Endometrium (tissue), 2 donors: ENCODE measurements around the gene SUCO.
"Not testable (repeated sequence)": the region's sequence is repeated elsewhere in the genome, so short reads cannot be mapped to it uniquely, and the experiment has no call there.

Experiments
- FAIRE-seq: peaks from 2 replicates; lab custom pipeline; 2012; peaks lifted over from hg19 to GRCh38; lab: Jason Lieb, UNC
- donor health status: control.
- donor health status: control.

Gene SUCO

DNA sequence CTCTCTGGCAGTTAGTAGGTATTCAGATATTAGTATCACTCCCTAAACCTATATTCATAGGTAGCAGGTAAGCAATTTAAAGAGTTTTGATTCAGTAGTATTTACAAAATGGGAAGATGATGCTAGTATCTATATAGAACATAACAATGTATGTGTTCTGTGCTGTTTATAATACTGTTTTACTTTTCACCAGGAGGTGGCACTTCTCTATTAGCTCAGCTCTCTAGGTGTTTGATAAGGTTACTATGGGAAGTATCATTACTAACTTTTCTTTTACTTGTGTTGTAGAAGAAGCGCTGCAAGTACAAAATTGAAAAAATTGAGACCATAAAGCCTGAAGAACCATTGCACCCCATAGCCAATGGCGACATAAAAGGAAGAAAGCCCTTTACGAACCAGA, 76.6 kb downstream of the SUCO start:
- FAIRE-seq: no peak

DNA sequence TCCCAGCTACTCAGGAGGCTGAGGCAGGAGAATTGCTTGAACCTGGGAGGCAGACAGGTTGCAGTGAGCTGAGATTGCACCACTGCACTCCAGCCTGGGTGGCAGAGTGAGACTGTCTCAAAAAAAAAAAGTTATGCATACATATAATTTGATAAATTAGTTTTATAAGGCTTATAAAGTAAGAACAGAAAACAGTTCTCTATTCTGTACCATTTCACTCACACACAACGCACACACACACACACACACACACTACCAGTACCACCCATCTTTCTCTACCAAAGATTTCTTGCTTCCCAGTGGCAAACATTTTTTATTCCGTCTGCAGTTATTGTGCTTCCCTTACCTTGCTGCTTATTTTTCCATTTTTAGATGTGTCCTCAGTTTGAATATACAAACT, 79.5 kb downstream of the SUCO start:
- no peak for FAIRE-seq

DNA sequence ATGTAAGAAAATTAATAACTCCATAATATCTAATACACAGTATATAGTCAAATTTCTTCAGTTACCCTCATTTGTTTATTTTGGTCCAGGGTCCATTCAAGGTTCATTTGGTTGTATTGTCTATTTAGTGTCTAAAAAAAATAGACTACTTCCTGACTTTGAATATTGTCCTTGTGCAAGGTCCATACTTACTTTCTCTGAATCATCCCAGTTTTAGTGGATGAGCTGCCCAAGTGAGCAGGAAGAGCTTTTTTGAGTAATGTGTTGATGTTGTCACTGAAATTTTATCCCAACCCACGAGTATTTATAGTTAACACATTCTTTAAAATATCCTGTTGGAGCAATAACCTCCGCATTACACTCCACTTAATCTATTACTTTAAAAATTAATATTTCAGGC, 80.3 kb downstream of the SUCO start:
- FAIRE-seq: no peak

DNA sequence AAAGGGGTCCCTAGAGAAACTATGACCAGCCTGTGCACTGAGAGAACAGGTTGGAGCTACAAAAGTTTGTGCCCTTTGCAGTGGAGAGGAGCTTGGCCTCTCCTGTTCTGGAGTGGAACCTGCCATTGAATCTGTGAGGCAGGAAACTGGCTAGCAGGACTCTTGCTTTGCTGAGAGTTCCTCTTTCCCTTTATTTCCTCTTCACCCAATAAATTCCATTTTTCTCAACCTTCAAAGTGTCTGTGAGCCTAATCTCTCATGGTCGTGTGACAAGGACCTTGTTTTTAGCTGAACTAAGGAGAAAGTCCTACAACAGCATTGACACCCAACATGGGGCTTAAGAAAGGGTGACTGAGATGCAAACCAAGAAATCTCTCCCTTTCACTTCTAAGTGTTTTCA, 83.2 kb downstream of the SUCO start:
- FAIRE-seq: no peak

DNA sequence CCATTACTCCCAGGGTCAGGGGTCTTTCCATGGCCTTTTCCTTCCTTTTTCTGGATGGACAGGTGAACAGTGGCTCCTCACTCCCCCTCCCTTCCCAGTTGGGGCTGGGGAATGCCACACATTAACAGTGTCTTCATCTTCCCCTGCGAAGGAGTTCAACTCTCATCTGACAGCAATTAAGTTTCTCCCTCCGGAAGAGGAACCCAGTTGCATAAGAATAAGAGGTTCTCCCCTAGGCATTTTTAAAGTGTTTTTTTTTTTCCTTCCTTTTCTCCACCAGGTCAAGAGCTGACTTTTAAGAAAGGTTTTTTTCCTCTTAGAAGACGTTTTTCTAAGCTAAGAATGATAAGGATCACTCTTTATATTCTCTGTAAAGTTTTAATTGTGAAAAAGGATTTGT, 83.7 kb downstream of the SUCO start:
- no peak for FAIRE-seq

DNA sequence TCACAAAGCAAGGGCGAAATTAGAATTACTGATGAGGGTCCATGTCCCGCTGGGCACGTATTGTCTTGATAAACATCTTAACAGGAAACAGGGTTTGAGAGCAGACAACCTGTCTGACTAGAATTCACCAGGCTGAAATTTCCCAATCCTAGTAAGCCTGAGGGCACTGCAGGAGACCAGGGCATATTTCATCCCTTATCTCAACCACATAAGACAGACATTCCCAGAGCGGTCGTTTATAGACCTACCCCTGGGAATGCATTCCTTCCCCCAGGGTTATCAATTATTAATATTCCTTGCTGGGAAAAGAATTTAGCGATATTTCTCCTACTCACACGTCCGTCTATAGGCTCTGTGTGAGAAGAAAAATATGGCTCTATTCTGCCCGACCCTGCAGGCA, 87.7 kb downstream of the SUCO start:
- not testable (repeated sequence) for FAIRE-seq

DNA sequence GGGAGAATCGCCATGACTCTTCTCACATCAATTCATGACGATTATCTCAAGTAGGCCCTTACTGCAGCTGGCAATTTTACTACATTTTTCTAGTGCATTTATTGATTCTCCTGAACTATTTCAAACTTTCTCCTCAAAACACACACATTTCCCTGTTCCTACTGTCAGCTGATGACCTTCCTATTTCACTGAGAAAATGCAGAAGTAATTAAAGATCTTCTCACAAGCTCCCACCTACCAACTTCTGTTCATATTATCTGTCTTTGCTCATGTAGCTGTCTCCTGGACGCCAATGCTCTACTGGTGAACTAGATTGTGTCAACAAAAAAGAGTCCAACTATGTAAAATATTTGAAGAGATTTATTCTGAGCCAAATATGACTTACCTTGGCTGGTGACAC, 89.6 kb downstream of the SUCO start:
- no peak for FAIRE-seq

DNA sequence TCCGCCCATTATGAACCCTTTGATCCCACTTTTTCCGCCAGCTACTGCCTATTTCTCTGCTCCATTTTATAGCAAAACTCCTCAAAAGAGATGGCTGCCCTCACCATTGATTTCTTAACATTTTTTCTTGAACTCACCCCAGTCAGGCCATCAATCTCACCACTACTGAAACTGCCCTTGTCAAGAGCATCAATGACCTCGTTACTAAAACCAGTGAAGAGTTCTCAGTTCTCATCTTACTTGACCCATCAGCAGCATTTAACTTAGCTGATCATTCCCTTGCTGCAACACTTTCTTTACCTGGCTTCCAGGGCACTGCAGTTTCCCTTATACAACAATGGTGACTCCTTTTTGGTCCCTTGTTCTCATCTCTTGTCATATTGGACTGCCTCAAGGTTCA, 90.8 kb downstream of the SUCO start:
- no peak for FAIRE-seq

DNA sequence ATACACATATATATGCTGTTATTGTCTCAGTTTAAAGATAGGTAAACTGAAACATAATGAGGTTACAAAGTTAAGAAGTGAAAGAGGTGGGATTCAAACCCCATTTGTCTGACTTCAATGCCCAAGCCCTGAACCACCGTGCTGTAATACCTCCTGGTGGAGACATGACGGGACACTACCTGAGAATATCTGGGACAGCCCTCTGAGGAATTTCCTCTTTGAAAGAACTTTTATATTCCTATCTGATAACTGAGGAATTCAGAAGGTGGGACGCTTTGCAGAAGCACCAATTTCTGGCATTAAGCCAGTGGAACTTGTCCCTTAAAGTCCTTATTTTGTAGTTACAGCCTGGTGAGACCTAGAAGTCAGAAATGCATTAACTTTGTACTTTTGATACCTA, 93.9 kb downstream of the SUCO start:
- FAIRE-seq: no peak

DNA sequence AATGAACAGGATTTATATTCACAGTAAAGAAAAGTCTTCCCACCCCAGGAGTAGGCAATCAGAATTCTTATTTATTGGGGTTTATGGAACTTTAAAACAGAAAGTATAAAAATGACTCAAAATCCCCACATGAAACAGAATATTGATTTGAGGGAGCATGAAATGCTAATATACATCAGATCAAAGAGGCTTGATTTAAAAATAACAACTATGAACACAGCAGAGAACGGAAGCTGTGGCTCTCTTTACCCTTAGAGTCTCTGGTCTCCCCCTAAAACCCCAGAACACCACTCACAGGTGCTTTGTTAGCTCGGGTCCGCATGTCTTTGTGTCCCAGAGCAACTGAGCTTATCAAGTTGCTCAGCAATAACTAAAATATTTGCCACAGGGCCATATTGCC, 94.8 kb downstream of the SUCO start:
- FAIRE-seq: no peak

DNA sequence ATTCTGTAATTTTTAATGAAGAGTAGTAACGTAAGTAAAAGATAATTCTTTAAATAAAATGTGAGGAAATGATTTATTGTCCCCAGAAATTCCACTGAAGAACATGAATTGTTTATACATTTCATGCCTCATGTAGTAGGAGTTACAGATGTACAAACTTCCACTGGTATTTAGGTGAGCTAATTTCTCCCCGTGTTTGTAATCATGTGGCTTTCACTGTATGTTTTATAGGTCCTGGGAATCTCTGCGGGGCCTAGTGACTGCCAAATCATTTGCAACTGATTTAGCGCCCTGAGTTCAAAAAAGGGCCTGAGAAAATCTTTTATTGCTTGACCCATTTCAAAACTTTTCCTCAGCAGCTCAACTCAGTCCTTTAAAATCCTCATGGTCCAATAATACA, 95.5 kb downstream of the SUCO start:
- FAIRE-seq: no peak

DNA sequence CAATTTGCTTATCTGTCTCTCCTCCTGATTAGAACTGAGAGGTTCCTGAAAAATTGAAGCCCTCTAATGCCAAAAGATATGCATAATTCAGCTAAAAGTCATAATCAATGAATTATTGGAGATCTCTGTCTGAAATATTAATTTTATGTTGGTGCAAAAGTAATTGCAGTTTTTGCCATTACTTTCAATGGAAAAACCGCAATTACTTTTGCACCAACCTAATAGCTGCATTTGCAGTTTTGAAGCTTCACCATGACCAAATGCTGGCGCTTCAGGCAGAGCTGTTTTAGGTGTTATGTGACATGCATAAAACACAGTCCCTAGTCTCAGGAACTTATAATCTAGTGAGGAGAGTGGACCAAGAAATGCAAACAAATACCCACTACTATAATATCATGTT, 96.2 kb downstream of the SUCO start:
- no peak for FAIRE-seq

DNA sequence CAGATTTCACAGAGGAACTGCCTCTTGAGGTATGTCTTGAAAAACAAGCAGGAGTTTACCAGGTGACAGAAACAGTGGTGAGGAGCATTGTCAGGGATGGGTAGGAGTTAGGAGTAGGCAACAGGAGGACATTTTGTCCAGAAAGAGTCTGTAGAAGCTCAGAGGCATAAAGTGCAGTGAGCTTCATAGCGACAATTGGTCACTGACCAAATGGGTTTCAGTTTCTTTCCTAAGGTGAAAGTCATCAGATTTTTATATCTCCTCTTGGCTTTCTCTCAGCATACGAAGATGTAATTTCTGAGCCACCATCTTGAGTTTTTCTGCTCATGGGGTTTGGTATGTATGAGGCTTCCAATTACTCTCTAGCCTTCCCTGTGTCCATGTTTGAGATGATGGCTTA, 96.7 kb downstream of the SUCO start:
- FAIRE-seq: no peak

DNA sequence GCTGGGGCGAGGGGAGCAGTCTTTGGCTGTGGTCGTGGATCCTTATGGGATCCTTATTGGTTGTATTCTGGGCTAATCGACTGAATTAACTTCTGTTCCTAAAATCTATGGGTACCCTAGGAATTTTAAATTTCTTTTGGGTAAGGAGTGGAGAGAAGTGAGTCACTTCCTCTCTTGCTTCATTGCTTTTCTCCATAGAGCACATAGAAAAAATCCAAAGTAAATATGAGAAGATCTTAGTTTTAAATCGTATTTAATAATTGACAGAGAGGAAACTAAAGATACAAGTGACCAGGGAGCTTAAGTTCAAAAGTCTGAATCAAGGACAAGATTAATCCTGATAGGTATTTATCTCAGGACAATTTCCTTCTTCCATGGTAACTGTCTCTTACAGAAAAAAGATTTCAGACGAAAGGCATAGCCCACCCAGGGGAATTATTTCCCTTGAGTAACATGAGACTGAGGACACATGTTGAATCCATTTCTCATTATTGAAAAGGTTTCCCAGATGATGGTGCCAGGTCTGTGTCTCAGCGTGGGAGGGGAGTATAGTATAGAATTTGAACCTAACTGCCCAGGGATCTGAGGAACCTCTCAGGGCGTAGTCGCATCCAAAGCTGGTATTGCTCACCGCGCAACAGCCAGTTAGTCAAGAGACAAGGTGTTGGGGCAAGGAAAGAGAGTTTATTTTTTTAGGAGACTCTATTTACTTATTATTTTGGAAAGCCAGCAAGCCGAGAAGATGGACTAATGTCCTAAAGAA, 97.3 kb downstream of the SUCO start:
- no peak for FAIRE-seq

DNA sequence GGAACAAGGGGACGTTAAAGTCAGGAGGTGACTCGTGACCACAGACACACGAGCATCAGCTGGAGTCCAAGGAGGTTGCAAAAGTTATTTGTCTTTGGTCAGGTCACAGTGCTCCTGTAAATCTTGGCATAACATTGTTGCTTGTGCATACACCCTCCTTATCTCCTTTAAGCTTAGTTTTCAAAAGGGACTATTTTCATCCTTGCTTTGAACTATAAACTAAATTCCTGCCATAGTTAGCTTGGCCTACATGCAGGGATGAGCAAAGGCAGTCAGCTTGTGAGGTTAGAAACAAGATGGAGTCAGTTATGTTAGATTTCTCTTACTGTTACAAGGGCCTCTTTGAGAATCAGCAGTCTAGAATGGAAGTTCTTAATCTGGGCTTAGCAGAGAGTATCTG, 97.9 kb downstream of the SUCO start:
- FAIRE-seq: no peak

DNA sequence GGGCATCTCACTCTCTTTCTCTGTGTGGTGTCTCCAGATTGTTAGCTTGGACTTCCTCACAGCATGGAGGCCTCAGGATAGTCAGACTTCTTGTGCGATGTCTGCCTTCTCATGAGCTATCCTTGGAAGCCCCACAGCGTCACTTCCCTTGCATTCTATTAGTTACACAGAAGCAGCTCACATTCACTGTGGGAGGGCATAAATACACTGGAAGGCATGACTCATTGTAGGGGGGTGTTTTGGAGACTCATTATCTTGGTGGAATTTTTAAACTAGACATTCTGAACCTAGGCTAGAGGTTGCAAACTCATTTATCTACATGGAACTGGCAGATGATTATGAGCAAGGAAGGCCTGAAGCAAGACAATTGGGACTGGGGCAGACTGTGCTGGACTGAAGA, 104.6 kb downstream of the SUCO start:
- FAIRE-seq: no peak

DNA sequence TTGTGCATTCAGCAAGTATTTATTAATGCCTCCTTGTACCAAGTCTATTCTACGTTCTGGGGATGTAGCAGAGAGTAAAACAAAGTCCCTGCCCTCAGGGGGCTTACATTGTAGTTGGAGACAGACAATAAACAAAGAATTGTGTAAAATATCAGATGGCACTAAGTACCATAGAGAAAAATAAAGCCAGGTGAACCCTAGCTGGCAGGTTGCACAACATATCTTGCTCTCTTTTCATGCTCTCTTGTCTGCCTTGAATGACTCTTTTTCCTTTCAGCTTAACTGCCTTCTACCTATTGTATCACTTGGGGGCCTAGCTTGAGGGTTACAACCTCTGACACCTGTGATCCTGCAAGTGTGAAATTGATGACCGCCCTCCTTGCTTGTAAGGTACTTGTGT, 105.3 kb downstream of the SUCO start:
- FAIRE-seq: no peak

DNA sequence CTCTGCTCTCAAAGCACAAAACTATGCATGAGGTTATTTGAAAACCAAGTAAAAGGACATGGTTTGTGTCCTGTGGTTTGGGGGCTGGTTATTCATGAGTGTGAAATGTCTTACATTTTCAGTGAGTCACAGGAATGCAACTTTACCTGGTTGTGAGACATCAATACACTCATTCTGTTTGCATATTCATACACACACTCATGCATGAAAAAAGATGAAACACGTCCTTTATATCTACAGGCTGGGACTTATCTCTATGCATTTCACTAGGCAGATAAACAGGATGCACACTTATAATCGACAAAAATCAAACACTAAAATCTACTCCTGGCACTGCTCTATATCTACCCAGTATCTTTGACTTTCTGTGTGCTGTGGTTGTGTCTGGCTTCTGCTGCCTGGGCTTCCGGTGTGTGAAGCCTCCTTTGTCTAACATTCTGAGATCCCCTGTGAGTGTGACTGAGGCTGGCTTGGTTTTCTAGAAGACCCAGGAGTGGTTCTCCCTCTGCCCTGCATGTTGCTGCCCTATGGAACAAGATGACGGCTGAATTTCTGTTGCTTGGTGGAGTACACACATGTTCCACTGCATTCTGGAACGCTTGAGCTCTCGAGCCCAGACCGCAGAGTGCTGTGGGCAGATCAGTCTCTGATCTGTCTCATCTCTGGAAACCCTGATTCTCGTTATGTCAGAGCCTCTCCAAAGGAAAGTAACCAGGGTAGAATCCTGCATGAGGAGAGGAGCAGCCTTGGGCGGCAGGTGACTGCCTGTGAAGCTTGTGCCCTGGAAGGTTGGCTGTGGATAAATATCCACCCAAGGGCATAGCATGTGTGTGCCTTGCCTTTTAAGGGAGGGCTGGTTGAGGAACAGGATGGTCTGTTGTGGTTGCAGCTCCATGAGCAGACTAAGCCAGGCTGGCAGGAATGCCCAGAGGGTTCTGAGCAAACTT, 106.2 kb downstream of the SUCO start:
- no peak for FAIRE-seq

DNA sequence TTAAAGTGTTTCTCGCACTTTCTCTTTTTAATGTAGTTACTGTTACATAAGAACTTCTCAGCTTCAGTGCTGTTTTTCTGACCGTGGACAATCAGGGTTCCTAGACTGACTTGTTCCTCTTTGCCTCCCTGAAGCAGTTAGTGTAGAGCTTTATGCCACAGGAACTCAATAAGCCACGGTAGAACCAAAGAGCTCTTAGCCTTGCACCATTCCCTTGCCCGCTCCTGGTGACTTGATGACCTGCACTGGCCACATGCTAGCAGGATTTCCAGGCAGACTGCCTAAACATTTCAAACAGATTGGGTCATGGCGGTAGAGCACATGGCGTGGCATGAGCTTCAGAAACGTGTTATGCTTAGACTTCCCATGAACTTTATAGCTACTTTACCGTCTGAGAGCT, 107.2 kb downstream of the SUCO start:
- FAIRE-seq: no peak

DNA sequence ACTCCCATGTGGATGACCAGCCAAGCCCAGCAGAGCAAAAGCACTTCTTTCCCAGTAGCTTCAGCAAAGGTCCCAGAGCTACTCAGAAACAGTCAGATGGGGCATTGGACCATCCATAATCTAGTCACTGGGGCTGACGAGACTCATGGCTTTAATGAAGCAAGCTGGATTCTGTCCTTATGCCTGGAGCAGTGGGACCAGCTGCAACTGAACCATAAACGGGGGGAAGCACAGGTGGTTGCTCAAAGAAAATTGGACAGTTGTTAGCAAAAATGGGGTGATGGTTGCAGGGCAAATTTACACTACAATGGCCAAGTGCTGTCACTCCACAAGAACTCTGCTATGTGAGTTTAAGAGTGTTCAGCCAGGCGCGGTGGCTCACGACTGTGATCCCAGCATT, 108.5 kb downstream of the SUCO start:
- no peak for FAIRE-seq

DNA sequence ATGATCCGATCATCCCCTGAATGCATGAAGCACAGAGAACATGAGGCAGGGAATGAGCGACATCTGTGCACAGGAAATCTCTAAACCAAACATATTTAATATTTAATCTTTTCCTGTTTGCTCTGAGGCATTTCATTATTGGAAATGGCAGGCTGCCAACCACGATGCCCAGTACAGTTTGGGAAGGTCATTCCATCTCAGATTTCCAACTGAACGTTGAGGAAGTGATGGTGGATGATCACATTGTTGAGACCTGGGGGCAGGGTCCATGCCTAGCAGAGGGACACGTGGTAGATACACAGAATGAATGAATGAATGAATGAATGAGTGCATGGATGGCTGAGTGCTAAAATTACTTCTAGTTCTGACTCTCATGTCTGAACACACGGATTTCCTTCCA, 110.0 kb downstream of the SUCO start:
- no peak for FAIRE-seq

DNA sequence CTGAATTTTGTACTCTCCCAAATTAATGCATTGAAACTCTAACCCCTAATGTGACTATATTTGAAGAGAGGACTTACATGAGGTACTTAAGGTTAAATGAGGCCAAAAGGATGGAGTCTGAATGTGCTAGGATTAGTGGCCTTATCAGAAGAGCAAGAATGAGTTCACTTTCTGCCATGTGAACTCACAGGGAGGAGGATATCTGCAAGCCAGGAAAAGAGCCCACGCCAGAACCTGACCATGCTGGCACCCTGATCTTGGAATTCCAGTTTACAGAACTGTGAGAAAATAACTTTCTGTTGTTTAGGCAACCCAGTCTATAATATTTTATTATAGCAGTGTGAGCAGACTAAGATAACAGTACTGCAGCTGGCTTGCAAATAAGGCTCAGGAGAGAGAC, 113.7 kb downstream of the SUCO start:
- no peak for FAIRE-seq

DNA sequence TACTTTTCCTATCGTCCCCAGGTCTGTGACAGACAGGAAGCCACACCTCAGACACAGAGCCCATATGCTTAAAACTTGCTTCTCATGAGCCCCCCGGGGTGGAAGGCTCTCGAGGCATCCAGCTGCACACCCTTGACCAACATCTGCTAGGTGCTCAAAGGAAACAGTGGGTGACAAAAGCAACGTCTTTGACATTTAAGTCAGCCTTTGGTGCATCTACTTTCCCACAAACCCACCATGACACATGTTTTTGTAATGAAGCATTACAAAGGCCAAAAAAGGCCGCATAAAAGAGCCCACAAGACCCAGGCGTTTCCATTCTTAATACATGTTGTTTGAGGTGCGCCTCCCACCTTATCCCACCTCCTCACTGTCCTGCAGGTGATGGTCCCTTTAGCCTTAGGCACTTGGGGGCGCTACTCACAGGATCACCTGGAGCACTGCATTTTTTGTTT, 114.2 kb downstream of the SUCO start:
- no peak for FAIRE-seq

DNA sequence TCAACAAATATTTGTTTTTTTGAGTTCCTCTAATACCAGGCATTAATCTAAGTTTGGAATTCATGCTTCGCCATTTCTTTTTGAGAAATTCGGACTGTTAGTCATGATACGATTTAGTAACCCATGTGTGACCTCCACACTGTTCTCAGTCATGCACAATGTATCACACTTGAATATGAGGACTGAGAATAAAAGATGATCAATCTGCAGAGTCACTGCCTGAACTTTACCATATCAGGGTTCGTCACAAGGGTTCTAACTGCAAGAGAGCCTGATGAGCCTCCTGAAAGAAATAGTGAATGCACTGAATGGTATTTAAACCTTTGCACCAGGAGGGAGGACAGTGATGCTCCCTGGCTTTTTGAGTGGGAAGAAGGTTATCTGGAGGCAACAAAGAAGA, 115.0 kb downstream of the SUCO start:
- FAIRE-seq: no peak
